ENCODE measurements around the gene RGS7. TPM values are rescaled to one million over a fixed set of nuclear protein-coding genes. Genes with fewer than 3 reads are reported as not detected.
"Not testable (repeated sequence)": the region's sequence is repeated elsewhere in the genome, so short reads cannot be mapped to it uniquely, and the experiment has no call there.

Gene RGS7
- polyA plus RNA-seq, 2 of the 4 experiments (the other 2 are of a cell fraction): 0.08 TPM; not detected in 1

DNA sequence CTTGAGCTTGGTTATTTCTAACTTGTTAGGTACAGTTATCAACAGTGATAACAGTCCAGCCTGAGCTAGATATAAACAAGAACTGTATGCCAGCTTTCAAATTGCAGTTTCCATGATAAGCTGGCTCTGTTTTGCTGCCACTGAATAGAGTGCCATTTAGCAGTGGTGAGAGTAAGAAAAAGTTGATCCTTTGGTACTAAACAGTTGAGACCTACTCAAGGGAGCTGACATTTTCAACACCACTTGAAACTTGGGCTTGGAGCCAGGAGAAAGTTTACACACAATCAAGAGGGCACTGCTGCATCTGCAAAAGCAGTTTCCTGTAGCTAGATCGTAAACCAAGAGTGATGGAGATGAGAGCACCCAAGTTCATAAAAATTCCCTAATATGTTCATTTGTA is 131.3 kb downstream of the RGS7 start:
- no peak for FAIRE-seq
- no peaks in the 10 kb centered on the region for H3K4me1 ChIP-seq
- DNase-seq (ENCODE audit: low read depth in 1 of 2, low spot score in 1 of 2): no peak
- no peak overlapping the region for H3K4me3 ChIP-seq
- H3K4me2 ChIP-seq: no peak overlapping the region
- no peak for ATAC-seq
- TF ChIP-seq, protein P1, sequence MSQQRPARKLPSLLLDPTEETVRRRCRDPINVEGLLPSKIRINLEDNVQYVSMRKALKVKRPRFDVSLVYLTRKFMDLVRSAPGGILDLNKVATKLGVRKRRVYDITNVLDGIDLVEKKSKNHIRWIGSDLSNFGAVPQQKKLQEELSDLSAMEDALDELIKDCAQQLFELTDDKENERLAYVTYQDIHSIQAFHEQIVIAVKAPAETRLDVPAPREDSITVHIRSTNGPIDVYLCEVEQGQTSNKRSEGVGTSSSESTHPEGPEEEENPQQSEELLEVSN (IDR thresholded peaks at IDR 0.05; ENCODE audit: borderline replicate concordance, low read depth): no peak
- no peak for TF ChIP-seq PHF8 (IDR thresholded peaks at IDR 0.05; ENCODE audit: borderline replicate concordance, low read depth)
- TF ChIP-seq RARB (CRISPR knock-in tag; IDR thresholded peaks at IDR 0.05): no peak
- no peak for TF ChIP-seq BHLHE40 (IDR thresholded peaks at IDR 0.05; ENCODE audit: low read depth, low read length)
- TF ChIP-seq POLR2A (IDR thresholded peaks at IDR 0.05; ENCODE audit: low read length): no peak
- no peak for TF ChIP-seq KDM1A (IDR thresholded peaks at IDR 0.05; ENCODE audit: low read depth)
- no peak for TF ChIP-seq MYC (IDR thresholded peaks at IDR 0.05; ENCODE audit: borderline replicate concordance, low read length)
- no peak for TF ChIP-seq CHD2 (IDR thresholded peaks at IDR 0.05; ENCODE audit: low read length, partially characterized antibody)
- TF ChIP-seq, protein P2, sequence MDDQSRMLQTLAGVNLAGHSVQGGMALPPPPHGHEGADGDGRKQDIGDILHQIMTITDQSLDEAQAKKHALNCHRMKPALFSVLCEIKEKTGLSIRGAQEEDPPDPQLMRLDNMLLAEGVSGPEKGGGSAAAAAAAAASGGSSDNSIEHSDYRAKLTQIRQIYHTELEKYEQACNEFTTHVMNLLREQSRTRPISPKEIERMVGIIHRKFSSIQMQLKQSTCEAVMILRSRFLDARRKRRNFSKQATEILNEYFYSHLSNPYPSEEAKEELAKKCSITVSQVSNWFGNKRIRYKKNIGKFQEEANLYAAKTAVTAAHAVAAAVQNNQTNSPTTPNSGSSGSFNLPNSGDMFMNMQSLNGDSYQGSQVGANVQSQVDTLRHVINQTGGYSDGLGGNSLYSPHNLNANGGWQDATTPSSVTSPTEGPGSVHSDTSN (IDR thresholded peaks at IDR 0.05): no peak
- no peak for TF ChIP-seq HDAC2 (IDR thresholded peaks at IDR 0.05)
- TF ChIP-seq, protein P3, sequence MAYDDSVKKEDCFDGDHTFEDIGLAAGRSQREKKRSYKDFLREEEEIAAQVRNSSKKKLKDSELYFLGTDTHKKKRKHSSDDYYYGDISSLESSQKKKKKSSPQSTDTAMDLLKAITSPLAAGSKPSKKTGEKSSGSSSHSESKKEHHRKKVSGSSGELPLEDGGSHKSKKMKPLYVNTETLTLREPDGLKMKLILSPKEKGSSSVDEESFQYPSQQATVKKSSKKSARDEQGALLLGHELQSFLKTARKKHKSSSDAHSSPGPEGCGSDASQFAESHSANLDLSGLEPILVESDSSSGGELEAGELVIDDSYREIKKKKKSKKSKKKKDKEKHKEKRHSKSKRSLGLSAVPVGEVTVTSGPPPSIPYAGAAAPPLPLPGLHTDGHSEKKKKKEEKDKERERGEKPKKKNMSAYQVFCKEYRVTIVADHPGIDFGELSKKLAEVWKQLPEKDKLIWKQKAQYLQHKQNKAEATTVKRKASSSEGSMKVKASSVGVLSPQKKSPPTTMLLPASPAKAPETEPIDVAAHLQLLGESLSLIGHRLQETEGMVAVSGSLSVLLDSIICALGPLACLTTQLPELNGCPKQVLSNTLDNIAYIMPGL (CRISPR knock-in tag; IDR thresholded peaks at IDR 0.05; ENCODE audit: borderline replicate concordance): no peak
- TF ChIP-seq HOXB13 (CRISPR knock-in tag; IDR thresholded peaks at IDR 0.05; ENCODE audit: low read depth): no peak
- TF ChIP-seq, protein P4, sequence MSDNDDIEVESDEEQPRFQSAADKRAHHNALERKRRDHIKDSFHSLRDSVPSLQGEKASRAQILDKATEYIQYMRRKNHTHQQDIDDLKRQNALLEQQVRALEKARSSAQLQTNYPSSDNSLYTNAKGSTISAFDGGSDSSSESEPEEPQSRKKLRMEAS (IDR thresholded peaks at IDR 0.05): no peak
- no peak for TF ChIP-seq ZSCAN20 (CRISPR knock-in tag; IDR thresholded peaks at IDR 0.05)
- no peak for TF ChIP-seq TP53 (CRISPR knock-in tag; IDR thresholded peaks at IDR 0.05)
- TF ChIP-seq CHD4 (IDR thresholded peaks at IDR 0.05; ENCODE audit: borderline replicate concordance): no peak
- TF ChIP-seq, protein P5, sequence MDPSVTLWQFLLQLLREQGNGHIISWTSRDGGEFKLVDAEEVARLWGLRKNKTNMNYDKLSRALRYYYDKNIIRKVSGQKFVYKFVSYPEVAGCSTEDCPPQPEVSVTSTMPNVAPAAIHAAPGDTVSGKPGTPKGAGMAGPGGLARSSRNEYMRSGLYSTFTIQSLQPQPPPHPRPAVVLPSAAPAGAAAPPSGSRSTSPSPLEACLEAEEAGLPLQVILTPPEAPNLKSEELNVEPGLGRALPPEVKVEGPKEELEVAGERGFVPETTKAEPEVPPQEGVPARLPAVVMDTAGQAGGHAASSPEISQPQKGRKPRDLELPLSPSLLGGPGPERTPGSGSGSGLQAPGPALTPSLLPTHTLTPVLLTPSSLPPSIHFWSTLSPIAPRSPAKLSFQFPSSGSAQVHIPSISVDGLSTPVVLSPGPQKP (IDR thresholded peaks at IDR 0.05; ENCODE audit: low read depth, low read length): no peak
- no peak for TF ChIP-seq SREBF2 (IDR thresholded peaks at IDR 0.05)
- no peak for TF ChIP-seq ZNF302 (CRISPR knock-in tag; IDR thresholded peaks at IDR 0.05)
- WGBS (ENCODE audit: missing lambda C conversion rate): 0% methylated on average over 1 of the region's 1 CpG
- no peak overlapping the region for H3K27ac ChIP-seq
- ChIA-PET POLR2A (no interaction called here), CTCF (no interaction called here)
- no peaks in the 10 kb centered on the region for H3K9me3 ChIP-seq

DNA sequence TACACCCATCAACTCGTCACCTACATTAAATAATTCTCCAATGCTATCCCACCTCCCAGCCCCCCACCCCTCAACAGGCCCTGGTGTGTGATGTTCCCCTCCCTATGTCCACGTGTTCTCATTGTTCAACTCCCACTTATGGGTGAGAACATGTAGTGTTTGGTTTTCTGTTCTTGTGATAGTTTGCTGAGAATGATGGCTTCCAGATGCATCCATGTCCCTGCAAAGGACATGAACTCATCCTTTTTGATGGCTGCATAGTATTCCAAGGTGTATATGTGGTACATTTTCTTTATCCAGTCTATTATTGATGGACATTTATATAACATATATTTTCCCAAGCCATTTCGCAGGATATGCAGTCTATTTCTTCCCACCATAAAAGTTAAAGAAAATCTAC is 132.8 kb downstream of the RGS7 start:
- H3K27ac ChIP-seq; H3K4me2 ChIP-seq; POLR2A ChIA-PET; H3K9me3 ChIP-seq; DNase-seq (ENCODE audit: low read depth in 1 of 2, low spot score in 1 of 2); H3K4me1 ChIP-seq; FAIRE-seq; CTCF ChIA-PET; H3K4me3 ChIP-seq; ATAC-seq: not testable (repeated sequence)
- WGBS (ENCODE audit: missing lambda C conversion rate): 4% methylated on average over 3 of the region's 3 CpGs

DNA sequence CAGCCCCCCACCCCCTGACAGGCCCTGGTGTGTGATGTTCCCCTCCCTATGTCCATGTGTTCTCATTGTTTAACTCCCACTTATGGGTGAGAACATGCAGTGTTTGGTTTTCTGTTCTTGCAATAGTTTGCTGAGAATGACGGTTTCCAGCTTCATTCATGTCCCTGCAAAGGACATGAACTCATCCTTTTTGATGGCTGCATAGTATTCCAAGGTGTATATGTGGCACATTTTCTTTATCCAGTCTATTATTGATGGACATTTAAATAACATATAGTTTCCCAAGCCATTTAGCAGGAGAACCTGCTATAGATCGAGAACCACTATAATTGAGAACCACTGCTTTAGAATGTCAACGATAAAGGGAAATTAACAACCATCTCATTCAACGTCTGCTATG is 134.2 kb downstream of the RGS7 start:
- H3K27ac ChIP-seq; DNase-seq (ENCODE audit: low read depth in 1 of 2, low spot score in 1 of 2); H3K4me3 ChIP-seq; CTCF ChIA-PET; H3K9me3 ChIP-seq; ATAC-seq; POLR2A ChIA-PET; H3K4me2 ChIP-seq; H3K4me1 ChIP-seq; FAIRE-seq: not testable (repeated sequence)
- 31% methylated on average over 4 of the region's 4 CpGs for WGBS (ENCODE audit: missing lambda C conversion rate)
